NT2/D1 (cell line): ENCODE measurements around the gene RGMA.

Experiments
- SUZ12 ChIP-seq: IDR thresholded peaks from 2 replicates; pipeline ENCODE4 v1.6.1; 2011; ENCODE audit not compliant: insufficient read length, insufficient read depth; ENCODE audit errors: extremely low read depth
- YY1 ChIP-seq: IDR thresholded peaks from 2 replicates; pipeline ENCODE4 v1.6.1; 2011; ENCODE audit not compliant: insufficient read length, insufficient read depth
- ZNF274 ChIP-seq: IDR thresholded peaks from 2 replicates; pipeline ENCODE4 v1.6.1; 2011; ENCODE audit warnings: mild to moderate bottlenecking, low read depth, low read length

DNA sequence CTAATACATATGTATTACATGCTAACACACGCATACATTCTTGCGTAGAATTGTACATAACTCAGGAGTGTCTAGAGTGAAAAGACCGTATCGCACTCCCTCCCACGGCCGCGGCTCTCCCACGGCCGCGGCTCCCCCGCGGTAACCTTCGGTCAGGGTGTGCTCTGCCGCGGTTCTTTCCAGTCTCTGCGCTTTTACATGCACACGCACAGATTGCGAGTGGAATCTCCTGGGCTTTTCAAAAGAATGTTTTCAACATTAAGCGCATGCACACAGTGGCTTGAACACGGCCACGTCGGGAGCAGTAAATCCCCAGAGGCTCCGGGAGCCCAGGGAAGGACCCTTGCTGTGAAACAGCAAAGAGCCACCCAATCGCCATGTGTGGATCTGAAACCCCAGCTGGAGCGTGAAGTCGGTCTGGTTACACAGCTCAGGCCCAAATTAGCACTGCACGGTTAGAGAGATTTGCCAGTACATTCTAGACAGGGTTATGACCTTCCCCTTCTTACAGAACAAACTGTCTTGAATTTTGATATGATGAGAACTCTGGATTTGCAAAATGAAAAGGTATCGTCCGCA, 805 bp upstream of the RGMA start:
- TF ChIP-seq ZNF274 (no peak), YY1 (no peak), SUZ12 (no peak)
